HL-60 (cell line): ENCODE results near the gene ST6GAL1.

Source experiments
- DNase-seq, 2 experiments: peaks; one replicate each; pipeline ENCODE4 v3.0.0-alpha.2; 2010 to 2020; ENCODE audit warnings: low read depth in 1 of 2, low spot score in 1 of 2
- H3K27ac ChIP-seq: fragments of 250-450 bp; sonication (Bioruptor Pico); replicated peaks from 2 replicates; pipeline ENCODE4 v1.5.1; 2020; ENCODE audit warnings: mild to moderate bottlenecking, moderate library complexity
- H3K27me3 ChIP-seq: fragments of 250-450 bp; sonication (Bioruptor Pico); 2 replicates; pipeline ENCODE4 v1.5.1; 2021; ENCODE audit warnings: mild to moderate bottlenecking, moderate library complexity; ENCODE audit not compliant: insufficient read depth, poor library complexity, severe bottlenecking
- H3K4me3 ChIP-seq: replicated peaks from 2 replicates; pipeline ENCODE4 v1.5.1; 2011; ENCODE audit warnings: mild to moderate bottlenecking, control low read depth, low read length; ENCODE audit not compliant: insufficient read depth
- GABPA ChIP-seq: IDR thresholded peaks from 2 replicates; pipeline ENCODE4 v1.6.1; 2012; ENCODE audit warnings: low read depth
- POLR2AphosphoS5 ChIP-seq: IDR thresholded peaks from 2 replicates; pipeline ENCODE4 v1.6.1; 2012; ENCODE audit warnings: low read depth
- SPI1 ChIP-seq: IDR thresholded peaks from 2 replicates; pipeline ENCODE4 v1.6.1; 2012; ENCODE audit warnings: low read depth, mild to moderate bottlenecking, borderline replicate concordance
- TF ChIP-seq, protein P1 (sequence below): IDR thresholded peaks from 2 replicates; pipeline ENCODE4 v1.6.1; 2012; ENCODE audit warnings: low read depth; ENCODE audit not compliant: insufficient replicate concordance
- TF ChIP-seq, protein P2 (sequence below): IDR thresholded peaks from one replicate; pipeline ENCODE4 v1.5.1; 2011; ENCODE audit warnings: low read length, control low read depth, inconsistent platforms; ENCODE audit not compliant: insufficient read depth

ST6GAL1 gene

DNA sequence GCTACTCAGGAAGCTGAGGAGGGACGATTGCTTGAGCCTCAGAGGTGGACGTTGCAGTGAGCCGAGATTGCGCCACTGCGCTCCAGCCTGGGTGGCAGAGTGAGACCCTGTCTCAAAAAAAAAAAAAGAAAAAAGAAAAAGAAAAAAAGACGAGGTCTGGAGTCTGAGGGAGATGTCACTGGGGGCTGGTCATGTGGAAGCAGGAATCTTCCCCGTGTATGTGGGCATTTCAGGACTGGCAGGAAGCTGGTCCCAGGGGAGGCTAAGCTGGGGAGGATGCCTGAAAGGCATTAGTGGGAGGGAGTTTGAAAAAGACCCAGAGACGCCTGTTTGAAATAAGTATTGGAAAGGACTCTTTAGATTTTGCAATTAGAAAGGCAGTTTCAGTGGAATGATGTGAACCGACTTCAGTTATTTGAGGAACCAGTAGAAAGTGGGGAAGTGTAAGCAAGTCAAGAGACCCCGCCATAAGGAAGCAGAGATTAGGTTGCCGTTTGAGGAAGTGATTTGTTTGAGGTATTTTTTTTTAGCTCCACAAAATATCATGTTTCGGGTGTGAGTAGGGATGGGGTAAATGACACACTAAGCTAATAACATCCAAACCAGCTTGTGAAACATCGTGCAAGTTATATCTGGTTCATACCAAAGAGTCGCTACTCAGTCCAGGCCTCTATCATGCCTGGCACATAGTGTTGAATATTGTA is 55.5 kb downstream of the ST6GAL1 start:
- Histone ChIP-seq H3K27me3 (no peaks in the 10 kb centered on the region), H3K4me3 (no peak overlapping the region), H3K27ac (peak overlapping the region; percentile 47)
- DNase-seq: peak; percentile 40 to 64
- TF ChIP-seq, protein P1, sequence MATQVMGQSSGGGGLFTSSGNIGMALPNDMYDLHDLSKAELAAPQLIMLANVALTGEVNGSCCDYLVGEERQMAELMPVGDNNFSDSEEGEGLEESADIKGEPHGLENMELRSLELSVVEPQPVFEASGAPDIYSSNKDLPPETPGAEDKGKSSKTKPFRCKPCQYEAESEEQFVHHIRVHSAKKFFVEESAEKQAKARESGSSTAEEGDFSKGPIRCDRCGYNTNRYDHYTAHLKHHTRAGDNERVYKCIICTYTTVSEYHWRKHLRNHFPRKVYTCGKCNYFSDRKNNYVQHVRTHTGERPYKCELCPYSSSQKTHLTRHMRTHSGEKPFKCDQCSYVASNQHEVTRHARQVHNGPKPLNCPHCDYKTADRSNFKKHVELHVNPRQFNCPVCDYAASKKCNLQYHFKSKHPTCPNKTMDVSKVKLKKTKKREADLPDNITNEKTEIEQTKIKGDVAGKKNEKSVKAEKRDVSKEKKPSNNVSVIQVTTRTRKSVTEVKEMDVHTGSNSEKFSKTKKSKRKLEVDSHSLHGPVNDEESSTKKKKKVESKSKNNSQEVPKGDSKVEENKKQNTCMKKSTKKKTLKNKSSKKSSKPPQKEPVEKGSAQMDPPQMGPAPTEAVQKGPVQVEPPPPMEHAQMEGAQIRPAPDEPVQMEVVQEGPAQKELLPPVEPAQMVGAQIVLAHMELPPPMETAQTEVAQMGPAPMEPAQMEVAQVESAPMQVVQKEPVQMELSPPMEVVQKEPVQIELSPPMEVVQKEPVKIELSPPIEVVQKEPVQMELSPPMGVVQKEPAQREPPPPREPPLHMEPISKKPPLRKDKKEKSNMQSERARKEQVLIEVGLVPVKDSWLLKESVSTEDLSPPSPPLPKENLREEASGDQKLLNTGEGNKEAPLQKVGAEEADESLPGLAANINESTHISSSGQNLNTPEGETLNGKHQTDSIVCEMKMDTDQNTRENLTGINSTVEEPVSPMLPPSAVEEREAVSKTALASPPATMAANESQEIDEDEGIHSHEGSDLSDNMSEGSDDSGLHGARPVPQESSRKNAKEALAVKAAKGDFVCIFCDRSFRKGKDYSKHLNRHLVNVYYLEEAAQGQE: no peak
- TF ChIP-seq GABPA (no peak), SPI1 (peak; percentile 99)

DNA sequence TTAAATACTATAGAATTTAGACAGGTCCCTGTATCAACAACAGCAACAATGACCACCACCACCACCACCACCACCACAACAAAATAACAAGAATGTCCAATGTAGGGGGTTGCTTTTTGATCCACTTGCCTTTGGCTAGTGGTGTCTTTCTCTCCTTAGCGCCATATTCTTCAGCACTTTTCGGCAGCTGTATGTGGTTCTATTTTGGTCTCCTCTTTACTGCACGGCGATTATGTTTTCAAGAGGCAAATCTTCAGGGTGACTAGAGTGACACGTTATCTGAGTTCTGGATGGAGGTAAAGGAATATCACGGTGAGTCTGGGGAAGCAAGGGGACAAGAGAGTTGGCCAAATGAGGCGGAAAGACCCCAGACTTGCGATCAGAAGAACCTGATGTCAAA is 56.1 kb downstream of the ST6GAL1 start:
- peak overlapping the region; percentile 47 for H3K27ac ChIP-seq
- no peak for DNase-seq
- no peaks in the 10 kb centered on the region for H3K27me3 ChIP-seq
- TF ChIP-seq GABPA (no peak), POLR2AphosphoS5 (no peak), SPI1 (no peak)
- TF ChIP-seq, protein P2, sequence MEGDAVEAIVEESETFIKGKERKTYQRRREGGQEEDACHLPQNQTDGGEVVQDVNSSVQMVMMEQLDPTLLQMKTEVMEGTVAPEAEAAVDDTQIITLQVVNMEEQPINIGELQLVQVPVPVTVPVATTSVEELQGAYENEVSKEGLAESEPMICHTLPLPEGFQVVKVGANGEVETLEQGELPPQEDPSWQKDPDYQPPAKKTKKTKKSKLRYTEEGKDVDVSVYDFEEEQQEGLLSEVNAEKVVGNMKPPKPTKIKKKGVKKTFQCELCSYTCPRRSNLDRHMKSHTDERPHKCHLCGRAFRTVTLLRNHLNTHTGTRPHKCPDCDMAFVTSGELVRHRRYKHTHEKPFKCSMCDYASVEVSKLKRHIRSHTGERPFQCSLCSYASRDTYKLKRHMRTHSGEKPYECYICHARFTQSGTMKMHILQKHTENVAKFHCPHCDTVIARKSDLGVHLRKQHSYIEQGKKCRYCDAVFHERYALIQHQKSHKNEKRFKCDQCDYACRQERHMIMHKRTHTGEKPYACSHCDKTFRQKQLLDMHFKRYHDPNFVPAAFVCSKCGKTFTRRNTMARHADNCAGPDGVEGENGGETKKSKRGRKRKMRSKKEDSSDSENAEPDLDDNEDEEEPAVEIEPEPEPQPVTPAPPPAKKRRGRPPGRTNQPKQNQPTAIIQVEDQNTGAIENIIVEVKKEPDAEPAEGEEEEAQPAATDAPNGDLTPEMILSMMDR: no peak
- TF ChIP-seq, protein P1: no peak
- no peak overlapping the region for H3K4me3 ChIP-seq

DNA sequence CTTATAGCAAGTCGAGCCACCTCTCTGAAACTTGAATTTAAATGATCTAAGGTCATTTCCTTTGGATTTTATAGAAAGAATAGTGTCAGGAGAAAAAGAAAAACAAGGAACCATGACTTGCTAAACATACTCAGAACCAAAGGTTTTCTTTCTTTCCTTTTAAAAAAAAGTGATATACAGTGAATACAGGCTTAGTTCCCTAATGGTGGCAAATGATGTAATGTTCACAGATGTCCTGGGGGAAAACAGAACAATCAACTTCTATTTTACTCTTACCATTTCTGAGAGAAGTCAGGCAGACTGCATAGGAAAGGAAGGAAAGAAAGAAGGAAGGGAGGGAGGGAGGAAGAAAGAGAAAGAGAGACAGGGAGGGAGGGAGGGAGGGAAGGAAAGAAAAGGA is 56.5 kb downstream of the ST6GAL1 start:
- TF ChIP-seq SPI1: no peak
- TF ChIP-seq, protein P2: no peak
- no peak overlapping the region for H3K4me3 ChIP-seq
- H3K27ac ChIP-seq: peak overlapping the region; percentile 47; the same call in 1 of the 2 replicates
- DNase-seq: no peak
- no peaks in the 10 kb centered on the region for H3K27me3 ChIP-seq

DNA sequence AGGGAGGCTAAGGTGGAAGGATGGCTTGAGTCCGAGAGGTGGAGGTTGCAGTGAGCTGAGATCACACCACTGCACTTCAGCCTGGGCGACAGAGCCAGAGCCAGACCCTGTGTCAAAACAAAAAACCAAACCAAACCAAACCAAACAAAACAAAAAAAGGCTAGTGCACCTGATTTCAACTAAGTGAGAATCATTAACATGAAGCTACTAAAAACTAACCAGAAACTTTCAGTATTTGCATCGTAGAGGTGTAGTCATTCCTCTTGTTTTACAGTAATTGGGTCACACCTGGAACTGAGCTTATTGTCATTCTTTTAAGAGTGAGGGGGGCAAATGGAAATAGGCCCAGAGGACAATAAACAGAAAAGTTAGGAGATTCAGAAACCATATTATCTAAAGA is 58.5 kb downstream of the ST6GAL1 start:
- no peak for TF ChIP-seq SPI1
- TF ChIP-seq POLR2AphosphoS5: no peak
- no peak for DNase-seq
- Histone ChIP-seq H3K27me3 (no peaks in the 10 kb centered on the region), H3K27ac (no peak overlapping the region), H3K4me3 (no peak overlapping the region)

DNA sequence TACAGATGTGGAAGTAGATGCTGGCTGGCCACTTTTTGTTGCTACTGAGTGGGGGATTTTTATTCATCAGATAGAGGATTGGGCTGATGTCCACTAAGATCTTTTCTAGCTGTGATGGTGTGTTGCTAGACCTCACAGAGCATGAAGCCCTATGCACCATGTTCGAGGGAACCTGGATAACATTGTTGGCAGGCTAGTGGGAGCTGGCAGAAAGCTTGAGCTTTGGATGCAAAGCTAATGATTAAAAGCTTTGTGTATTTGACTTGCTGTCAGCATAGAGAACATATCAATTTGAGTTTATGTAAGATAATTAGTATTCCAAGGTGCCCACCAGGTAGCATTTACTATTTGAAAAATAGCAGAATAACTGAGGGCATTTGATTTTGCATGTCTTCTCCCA is 59.1 kb downstream of the ST6GAL1 start:
- TF ChIP-seq, protein P2: no peak
- TF ChIP-seq, protein P1: no peak
- TF ChIP-seq GABPA (no peak), SPI1 (no peak), POLR2AphosphoS5 (no peak)
- Histone ChIP-seq H3K4me3 (no peak overlapping the region), H3K27ac (no peak overlapping the region), H3K27me3 (no peaks in the 10 kb centered on the region)
- no peak for DNase-seq
